SK-N-SH treated with all-trans-retinoic acid at 6 μM for 48 hours (cell line): Measurements from ENCODE around the gene ZNF836.

Source experiments
- ARNTL ChIP-seq: fragments of 450-650 bp; formaldehyde crosslinking; IDR thresholded peaks from 2 replicates; pipeline ENCODE4 v1.5.0; 2020; ENCODE audit warnings: low read depth, mild to moderate bottlenecking, moderate library complexity, borderline replicate concordance
- RARB ChIP-seq: fragments of 250-450 bp; sonication (Bioruptor Pico); IDR thresholded peaks from 2 replicates; pipeline ENCODE4 v1.8.0; 2021; ENCODE audit warnings: mild to moderate bottlenecking, moderate library complexity
- ZFP3 ChIP-seq: fragments of 250-450 bp; sonication (Bioruptor Pico); IDR thresholded peaks from 2 replicates; pipeline ENCODE4 v1.5.0; 2020; ENCODE audit warnings: mild to moderate bottlenecking, moderate library complexity
- ZFP30 ChIP-seq: fragments of 450-650 bp; formaldehyde crosslinking; IDR thresholded peaks from 2 replicates; pipeline ENCODE4 v1.5.0; 2022; ENCODE audit warnings: mild to moderate bottlenecking, moderate library complexity
- ZNF565 ChIP-seq: fragments of 450-650 bp; formaldehyde crosslinking; conservative IDR thresholded peaks from 2 replicates; pipeline ENCODE4 v1.5.0; 2020; ENCODE audit warnings: low read depth, mild to moderate bottlenecking, moderate library complexity
- ZNF70 ChIP-seq: fragments of 450-650 bp; formaldehyde crosslinking; IDR thresholded peaks from 2 replicates; pipeline ENCODE4 v1.5.0; 2020; ENCODE audit warnings: mild to moderate bottlenecking, moderate library complexity
- TF ChIP-seq, protein P1 (sequence below): fragments of 250-450 bp; sonication (Bioruptor Pico); IDR thresholded peaks from 2 replicates; pipeline ENCODE4 v1.5.1; 2020; ENCODE audit warnings: low read depth, mild to moderate bottlenecking, moderate library complexity
- TF ChIP-seq, protein P2 (sequence below): fragments of 250-450 bp; sonication (Bioruptor Pico); IDR thresholded peaks from 2 replicates; pipeline ENCODE4 v1.5.1; 2021; ENCODE audit warnings: mild to moderate bottlenecking, moderate library complexity
- TF ChIP-seq, protein P3 (sequence below): fragments of 250-450 bp; sonication (Bioruptor Pico); IDR thresholded peaks from 2 replicates; pipeline ENCODE4 v1.8.0; 2020; ENCODE audit warnings: mild to moderate bottlenecking, moderate library complexity, borderline replicate concordance

DNA sequence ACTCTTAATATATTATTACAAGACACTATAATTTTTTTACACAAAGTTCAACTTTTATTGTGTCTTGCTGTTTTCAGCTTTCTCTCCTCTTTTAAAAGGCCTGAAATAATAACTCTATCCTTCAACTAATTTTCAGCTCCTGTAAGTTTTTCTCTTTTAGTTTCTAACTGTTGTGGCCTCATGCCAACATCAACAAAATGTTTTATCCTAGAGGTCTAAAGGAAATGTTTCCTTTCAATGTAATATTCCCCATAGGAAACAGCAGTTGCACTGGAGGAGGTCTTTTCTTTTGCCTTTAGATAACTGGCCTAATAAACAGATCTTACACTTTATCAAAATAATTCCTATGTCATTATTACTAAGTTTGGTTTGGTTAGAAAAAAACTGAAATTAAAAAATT lies 23.2 kb downstream of the ZNF836 start:
- TF ChIP-seq ZNF70 (no peak), ZNF565 (CRISPR knock-in tag) (no peak), ZFP30 (CRISPR knock-in tag) (no peak), RARB (CRISPR knock-in tag) (no peak), ZFP3 (no peak), ARNTL (no peak)
- TF ChIP-seq, protein P1, sequence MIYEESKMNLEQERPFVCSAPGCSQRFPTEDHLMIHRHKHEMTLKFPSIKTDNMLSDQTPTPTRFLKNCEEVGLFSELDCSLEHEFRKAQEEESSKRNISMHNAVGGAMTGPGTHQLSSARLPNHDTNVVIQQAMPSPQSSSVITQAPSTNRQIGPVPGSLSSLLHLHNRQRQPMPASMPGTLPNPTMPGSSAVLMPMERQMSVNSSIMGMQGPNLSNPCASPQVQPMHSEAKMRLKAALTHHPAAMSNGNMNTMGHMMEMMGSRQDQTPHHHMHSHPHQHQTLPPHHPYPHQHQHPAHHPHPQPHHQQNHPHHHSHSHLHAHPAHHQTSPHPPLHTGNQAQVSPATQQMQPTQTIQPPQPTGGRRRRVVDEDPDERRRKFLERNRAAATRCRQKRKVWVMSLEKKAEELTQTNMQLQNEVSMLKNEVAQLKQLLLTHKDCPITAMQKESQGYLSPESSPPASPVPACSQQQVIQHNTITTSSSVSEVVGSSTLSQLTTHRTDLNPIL (CRISPR knock-in tag), result no peak
- TF ChIP-seq, protein P2, sequence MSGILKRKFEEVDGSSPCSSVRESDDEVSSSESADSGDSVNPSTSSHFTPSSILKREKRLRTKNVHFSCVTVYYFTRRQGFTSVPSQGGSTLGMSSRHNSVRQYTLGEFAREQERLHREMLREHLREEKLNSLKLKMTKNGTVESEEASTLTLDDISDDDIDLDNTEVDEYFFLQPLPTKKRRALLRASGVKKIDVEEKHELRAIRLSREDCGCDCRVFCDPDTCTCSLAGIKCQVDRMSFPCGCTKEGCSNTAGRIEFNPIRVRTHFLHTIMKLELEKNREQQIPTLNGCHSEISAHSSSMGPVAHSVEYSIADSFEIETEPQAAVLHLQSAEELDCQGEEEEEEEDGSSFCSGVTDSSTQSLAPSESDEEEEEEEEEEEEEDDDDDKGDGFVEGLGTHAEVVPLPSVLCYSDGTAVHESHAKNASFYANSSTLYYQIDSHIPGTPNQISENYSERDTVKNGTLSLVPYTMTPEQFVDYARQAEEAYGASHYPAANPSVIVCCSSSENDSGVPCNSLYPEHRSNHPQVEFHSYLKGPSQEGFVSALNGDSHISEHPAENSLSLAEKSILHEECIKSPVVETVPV (CRISPR knock-in tag), result no peak
- TF ChIP-seq, protein P3, sequence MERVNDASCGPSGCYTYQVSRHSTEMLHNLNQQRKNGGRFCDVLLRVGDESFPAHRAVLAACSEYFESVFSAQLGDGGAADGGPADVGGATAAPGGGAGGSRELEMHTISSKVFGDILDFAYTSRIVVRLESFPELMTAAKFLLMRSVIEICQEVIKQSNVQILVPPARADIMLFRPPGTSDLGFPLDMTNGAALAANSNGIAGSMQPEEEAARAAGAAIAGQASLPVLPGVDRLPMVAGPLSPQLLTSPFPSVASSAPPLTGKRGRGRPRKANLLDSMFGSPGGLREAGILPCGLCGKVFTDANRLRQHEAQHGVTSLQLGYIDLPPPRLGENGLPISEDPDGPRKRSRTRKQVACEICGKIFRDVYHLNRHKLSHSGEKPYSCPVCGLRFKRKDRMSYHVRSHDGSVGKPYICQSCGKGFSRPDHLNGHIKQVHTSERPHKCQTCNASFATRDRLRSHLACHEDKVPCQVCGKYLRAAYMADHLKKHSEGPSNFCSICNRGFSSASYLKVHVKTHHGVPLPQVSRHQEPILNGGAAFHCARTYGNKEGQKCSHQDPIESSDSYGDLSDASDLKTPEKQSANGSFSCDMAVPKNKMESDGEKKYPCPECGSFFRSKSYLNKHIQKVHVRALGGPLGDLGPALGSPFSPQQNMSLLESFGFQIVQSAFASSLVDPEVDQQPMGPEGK (CRISPR knock-in tag), result no peak
